PFSK-1 (cell line): ENCODE results near the gene KSR2.

ENCODE experiments used
- POLR2AphosphoS5 ChIP-seq: IDR thresholded peaks from 2 replicates; pipeline ENCODE4 v1.6.1; 2012; ENCODE audit warnings: low read depth, mild to moderate bottlenecking, control low read depth, low read length, moderate library complexity
- SIN3A ChIP-seq: IDR thresholded peaks from 2 replicates; pipeline ENCODE4 v1.6.1; 2012; ENCODE audit warnings: mild to moderate bottlenecking, low read length, moderate library complexity, borderline replicate concordance; ENCODE audit not compliant: insufficient read depth

GRCh38 chr12:117821480-117822175 lies 147.2 kb downstream of the KSR2 start:
- TF ChIP-seq POLR2AphosphoS5 (no peak), SIN3A (no peak)
